ENCODE measurements around the gene ZXDC.
A peak's percentile ranks its signal among the peaks of the same experiment; 100 is the strongest.

The ZXDC gene, protein sequence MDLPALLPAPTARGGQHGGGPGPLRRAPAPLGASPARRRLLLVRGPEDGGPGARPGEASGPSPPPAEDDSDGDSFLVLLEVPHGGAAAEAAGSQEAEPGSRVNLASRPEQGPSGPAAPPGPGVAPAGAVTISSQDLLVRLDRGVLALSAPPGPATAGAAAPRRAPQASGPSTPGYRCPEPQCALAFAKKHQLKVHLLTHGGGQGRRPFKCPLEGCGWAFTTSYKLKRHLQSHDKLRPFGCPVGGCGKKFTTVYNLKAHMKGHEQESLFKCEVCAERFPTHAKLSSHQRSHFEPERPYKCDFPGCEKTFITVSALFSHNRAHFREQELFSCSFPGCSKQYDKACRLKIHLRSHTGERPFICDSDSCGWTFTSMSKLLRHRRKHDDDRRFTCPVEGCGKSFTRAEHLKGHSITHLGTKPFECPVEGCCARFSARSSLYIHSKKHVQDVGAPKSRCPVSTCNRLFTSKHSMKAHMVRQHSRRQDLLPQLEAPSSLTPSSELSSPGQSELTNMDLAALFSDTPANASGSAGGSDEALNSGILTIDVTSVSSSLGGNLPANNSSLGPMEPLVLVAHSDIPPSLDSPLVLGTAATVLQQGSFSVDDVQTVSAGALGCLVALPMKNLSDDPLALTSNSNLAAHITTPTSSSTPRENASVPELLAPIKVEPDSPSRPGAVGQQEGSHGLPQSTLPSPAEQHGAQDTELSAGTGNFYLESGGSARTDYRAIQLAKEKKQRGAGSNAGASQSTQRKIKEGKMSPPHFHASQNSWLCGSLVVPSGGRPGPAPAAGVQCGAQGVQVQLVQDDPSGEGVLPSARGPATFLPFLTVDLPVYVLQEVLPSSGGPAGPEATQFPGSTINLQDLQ

DNA sequence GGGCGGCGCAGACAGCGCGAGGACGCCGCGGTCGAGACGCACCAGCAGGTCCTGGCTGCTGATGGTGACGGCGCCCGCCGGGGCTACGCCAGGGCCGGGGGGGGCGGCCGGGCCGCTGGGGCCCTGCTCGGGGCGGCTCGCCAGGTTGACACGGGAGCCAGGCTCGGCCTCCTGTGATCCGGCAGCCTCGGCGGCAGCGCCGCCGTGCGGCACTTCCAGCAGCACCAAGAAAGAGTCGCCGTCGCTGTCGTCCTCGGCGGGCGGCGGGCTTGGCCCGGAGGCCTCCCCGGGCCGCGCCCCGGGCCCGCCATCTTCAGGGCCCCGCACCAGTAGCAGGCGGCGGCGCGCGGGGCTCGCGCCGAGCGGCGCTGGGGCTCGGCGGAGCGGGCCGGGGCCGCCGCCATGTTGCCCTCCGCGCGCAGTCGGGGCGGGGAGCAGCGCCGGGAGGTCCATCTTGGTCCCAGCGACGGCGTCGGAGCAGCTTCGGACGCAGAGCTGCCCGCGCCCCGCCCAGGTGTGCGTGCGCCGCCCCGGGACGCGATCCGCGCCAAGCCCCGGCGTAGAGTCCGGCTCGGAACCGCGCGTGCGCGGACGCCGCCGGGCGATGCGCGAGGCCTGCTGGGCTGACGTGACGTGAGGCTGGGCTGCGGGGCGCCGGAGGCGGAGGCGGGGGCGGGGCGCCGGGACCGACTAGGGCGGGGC is at the start of gene ZXDC:
Gene ZXDC, minus strand, starts transcription at position 479 of the 702 bp plus-strand sequence. Its CDS starts 26 bp downstream, at position 453.
- TF ChIP-seq, protein P1, sequence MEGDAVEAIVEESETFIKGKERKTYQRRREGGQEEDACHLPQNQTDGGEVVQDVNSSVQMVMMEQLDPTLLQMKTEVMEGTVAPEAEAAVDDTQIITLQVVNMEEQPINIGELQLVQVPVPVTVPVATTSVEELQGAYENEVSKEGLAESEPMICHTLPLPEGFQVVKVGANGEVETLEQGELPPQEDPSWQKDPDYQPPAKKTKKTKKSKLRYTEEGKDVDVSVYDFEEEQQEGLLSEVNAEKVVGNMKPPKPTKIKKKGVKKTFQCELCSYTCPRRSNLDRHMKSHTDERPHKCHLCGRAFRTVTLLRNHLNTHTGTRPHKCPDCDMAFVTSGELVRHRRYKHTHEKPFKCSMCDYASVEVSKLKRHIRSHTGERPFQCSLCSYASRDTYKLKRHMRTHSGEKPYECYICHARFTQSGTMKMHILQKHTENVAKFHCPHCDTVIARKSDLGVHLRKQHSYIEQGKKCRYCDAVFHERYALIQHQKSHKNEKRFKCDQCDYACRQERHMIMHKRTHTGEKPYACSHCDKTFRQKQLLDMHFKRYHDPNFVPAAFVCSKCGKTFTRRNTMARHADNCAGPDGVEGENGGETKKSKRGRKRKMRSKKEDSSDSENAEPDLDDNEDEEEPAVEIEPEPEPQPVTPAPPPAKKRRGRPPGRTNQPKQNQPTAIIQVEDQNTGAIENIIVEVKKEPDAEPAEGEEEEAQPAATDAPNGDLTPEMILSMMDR (IDR thresholded peaks at IDR 0.05; ENCODE audit: control insufficient read depth, extremely low read depth, insufficient read depth), result peak; percentile 67

DNA sequence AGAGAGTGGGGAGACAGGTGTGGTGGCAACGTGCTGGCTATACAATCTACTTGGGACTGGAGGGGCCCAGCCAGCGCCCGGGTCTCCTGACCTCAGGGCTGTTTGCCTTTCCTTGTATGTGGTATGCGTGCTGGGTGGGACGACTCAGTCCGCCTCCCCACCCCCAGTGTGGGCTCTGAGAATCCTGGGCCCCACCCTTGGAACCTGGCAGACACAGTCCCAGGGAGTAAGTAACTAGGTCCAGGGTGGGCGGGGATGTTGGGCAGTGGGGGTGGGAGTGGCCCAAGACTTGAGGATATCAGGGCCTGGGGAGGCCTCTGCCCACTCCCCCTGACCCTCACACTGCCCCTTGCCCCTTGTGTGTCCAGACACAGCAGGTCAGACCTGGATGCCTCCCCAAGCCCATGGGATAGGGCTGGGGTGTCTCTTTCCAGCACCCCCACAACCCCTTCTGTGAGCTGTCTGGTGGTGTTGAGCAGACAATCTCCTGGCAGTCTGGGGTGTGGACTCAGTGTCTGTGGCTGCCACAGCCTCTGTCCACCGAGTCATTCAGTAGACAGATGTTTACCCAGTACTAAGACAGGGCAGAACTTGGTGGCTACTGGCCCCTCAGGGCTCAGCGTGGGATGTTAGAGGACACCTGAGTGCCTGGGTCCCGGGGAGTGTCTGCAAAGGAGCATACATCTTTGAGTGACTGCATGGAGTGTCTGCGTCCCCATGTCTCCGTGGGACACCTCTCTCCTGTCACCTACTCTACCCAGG is 49.6 kb upstream of the ZXDC start:
- no peak overlapping the region for H3K4me3 ChIP-seq (ENCODE audit: low read depth, low read length)
- no peak for DNase-seq (ENCODE audit: low read depth)
- TF ChIP-seq, protein P1 (IDR thresholded peaks at IDR 0.05; ENCODE audit: control insufficient read depth, extremely low read depth, insufficient read depth), result no peak

More for the DNA sequence above, at the start of gene ZXDC:
- DNase-seq (ENCODE audit: low read depth), result peak; percentile 76
- H3K4me3 ChIP-seq (ENCODE audit: low read depth, low read length), result peak within 1 kb of the TSS; percentile 69

DNA sequence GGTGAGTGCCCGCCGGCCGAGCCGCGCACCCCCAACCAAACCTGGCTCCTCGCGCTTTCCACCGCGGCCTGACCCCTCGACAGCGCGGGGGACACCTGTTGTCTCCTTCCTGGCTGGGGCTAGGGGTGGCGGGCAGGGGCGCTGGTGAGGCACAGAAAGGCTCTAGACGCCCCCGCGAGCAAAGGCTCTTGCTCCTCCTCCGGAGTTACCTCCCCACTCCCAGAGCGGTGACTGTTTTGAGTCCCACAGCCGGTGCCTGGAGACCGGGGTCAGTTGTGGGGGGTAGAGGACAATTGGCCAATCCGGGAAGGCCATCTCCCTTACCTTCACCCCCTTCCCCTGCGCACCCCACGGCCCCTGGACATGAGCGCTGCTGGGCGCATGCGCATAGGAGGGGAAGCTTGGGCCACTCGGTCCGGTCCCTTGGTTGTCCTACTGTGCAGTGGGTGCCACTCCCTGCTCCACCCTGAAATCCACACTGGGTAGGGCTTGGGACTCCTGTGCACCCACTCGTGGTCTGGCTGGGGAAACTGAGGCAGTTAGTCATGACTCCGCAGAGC is 48.8 kb upstream of the ZXDC start:
- H3K4me3 ChIP-seq (ENCODE audit: low read depth, low read length), result peak overlapping the region; percentile 29
- TF ChIP-seq, protein P1 (IDR thresholded peaks at IDR 0.05; ENCODE audit: control insufficient read depth, extremely low read depth, insufficient read depth), result no peak

DNA sequence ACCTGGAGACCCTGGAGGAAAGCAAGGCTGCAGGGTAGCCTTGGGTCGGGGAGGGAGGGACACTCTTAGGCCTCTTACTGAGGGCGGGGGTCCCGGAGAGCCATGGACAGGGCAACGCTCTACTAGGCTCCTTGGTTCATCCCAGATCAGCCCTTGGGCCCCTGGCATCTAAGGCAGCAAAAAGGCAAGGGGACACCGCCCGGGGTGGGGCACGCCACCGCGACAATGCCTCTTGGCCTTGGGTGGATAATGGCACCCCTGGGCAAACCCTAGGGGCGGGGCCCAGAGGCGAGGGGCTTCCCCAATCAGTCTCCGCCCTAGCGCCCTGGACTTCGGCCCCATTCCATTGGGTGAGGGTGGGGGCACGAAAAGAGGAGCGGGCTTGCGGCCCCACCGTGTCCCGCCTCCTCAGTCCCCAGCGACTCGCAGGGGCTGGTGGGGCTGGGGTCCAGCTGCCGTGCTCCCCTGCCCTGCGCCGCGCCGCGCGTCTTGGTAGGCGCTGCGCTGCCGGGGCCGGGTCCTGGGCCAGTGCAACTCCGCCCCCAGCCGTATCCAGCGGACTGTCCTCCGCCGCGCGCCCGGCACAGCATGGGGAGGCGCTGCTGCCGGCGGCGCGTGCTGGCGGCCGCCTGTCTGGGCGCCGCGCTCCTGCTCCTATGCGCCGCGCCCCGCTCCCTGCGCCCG is 48.2 kb upstream of the ZXDC start, which contains the start of gene CHST13:
Gene CHST13, plus strand, starts transcription at position 411 of the 684 bp plus-strand sequence. Its CDS starts 178 bp downstream, at position 589.
- no peak for DNase-seq (ENCODE audit: low read depth)
- H3K4me3 ChIP-seq (ENCODE audit: low read depth, low read length), result peak within 1 kb of the TSS; percentile 29
- TF ChIP-seq, protein P1 (IDR thresholded peaks at IDR 0.05; ENCODE audit: control insufficient read depth, extremely low read depth, insufficient read depth), result peak; percentile 30

More for the DNA sequence above, 48.8 kb upstream of the ZXDC start:
- no peak for DNase-seq (ENCODE audit: low read depth)

DNA sequence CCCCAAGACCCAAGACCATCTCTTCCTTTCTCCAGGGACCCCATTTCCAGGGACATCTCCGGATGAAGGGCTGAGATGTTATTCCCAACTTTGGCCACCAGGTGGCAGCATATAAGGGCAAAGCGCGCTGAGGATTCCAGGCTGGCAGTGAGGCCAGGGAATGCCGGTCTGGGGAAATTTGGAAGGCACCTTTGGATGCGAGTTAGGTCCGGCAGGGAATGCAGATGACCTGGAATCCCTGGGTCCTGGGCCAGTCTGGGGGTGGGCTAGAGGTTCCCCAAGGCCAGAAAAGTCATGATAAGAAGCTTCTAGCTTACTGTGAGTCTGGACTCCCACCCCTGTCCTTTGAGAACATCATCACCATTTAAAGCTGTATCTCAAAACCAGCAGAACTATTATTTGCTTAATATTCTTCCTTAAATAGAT is 46.7 kb upstream of the ZXDC start:
- H3K4me3 ChIP-seq (ENCODE audit: low read depth, low read length), result no peak overlapping the region
- TF ChIP-seq, protein P1 (IDR thresholded peaks at IDR 0.05; ENCODE audit: control insufficient read depth, extremely low read depth, insufficient read depth), result peak; percentile 89
- no peak for DNase-seq (ENCODE audit: low read depth)

Measured in LNCaP clone FGC (cell line).